ENCODE measurements around the gene VSX1. TPM values are rescaled to one million over a fixed set of nuclear protein-coding genes. Genes with fewer than 3 reads are reported as not detected.

VSX1 gene
- total and polyA plus RNA-seq, 9 of the 15 experiments (the other 6 are each of a cell fraction or from before 2014, with no cell fraction given): not detected

DNA sequence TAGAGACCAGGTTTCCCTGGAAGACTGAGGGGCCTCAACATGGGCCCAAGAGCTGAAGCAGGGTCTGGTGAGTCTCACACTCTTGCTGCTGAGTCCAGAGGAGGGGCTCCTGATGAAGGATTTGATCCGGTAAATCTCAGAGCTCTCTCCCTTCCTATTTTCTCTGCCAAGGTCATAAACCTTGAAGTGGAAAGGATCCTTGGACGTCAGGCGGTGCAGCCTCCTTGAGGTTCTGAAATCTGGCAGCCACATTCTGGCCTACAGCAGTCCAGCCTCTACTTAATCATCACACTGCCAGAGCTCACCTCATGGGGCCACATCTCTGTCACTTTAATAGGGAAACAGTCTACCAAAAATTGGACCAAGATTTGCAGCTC is 48.0 kb downstream of the VSX1 start:
- Histone ChIP-seq H3K4me3 (no peak overlapping the region), H3K4me2 (ENCODE audit: insufficient read depth, low read length) (no peak overlapping the region), H3K9me3 (replicated peaks; ENCODE audit: control insufficient read depth, insufficient read depth, low read depth, low read length) (no peaks in the 10 kb centered on the region), H3K36me3 (ENCODE audit: control insufficient read depth, insufficient read depth, low read length) (no peaks in the 10 kb centered on the region), H3K79me2 (ENCODE audit: control insufficient read depth, insufficient read depth, low read length) (no peaks in the 10 kb centered on the region), H3K9me1 (ENCODE audit: control insufficient read depth, insufficient read depth, low read length) (no peaks in the 10 kb centered on the region), H3K9ac (ENCODE audit: insufficient read depth in 1 of 2, low read depth in 2 of 2, low read length in 2 of 2) (no peak overlapping the region), H3K27me3 (ENCODE audit: control insufficient read depth in 2 of 2, insufficient read depth in 2 of 2, low read length in 2 of 2) (peaks cover 0 to 31% of the 10 kb centered on the region in 2 experiments; a peak in 3 of 5 replicates), H3K4me1 (replicated peaks in 1 of 2; ENCODE audit: control insufficient read depth in 2 of 2, insufficient read depth in 2 of 2, low read length in 2 of 2) (peaks cover 4 to 11% of the 10 kb centered on the region in 2 experiments; a peak in 3 of 5 replicates), H3K27ac (ENCODE audit: extremely low read depth, low read depth, low read length) (no peak overlapping the region), H2AFZ (ENCODE audit: low read depth, low read length) (no peak overlapping the region), H4K20me1 (replicated peaks; ENCODE audit: control insufficient read depth, insufficient read depth, low read length) (no peaks in the 10 kb centered on the region)
- ChIA-PET CTCF (ENCODE audit: low intra/inter-chr PET ratio) (no interaction called here), POLR2A (interaction anchor here (1.0 kb wide), 1 partner anchor 26 kb away, joined by 3 read pairs; no protein-coding TSS in a partner anchor)
- ATAC-seq (no peak), DNase-seq (ENCODE audit: extremely low read depth in 1 of 4, low spot score in 3 of 4) (no peak), FAIRE-seq (no peak)
- intact Hi-C loops (cut with micrococcal nuclease) (no loop called here), in situ Hi-C loops (cut with MboI) (no loop called here)
- 67% methylated on average over 1 of the region's 3 CpGs for WGBS (ENCODE audit: insufficient coverage, low coverage, missing lambda C conversion rate)
- BruUV-seq (replicated peaks): no TSS peak
- TF ChIP-seq, protein P1, sequence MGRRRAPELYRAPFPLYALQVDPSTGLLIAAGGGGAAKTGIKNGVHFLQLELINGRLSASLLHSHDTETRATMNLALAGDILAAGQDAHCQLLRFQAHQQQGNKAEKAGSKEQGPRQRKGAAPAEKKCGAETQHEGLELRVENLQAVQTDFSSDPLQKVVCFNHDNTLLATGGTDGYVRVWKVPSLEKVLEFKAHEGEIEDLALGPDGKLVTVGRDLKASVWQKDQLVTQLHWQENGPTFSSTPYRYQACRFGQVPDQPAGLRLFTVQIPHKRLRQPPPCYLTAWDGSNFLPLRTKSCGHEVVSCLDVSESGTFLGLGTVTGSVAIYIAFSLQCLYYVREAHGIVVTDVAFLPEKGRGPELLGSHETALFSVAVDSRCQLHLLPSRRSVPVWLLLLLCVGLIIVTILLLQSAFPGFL (CRISPR knock-in tag; IDR thresholded peaks at IDR 0.05): no peak
- no peak for TF ChIP-seq ELF1 (tag; IDR thresholded peaks at IDR 0.05)

DNA sequence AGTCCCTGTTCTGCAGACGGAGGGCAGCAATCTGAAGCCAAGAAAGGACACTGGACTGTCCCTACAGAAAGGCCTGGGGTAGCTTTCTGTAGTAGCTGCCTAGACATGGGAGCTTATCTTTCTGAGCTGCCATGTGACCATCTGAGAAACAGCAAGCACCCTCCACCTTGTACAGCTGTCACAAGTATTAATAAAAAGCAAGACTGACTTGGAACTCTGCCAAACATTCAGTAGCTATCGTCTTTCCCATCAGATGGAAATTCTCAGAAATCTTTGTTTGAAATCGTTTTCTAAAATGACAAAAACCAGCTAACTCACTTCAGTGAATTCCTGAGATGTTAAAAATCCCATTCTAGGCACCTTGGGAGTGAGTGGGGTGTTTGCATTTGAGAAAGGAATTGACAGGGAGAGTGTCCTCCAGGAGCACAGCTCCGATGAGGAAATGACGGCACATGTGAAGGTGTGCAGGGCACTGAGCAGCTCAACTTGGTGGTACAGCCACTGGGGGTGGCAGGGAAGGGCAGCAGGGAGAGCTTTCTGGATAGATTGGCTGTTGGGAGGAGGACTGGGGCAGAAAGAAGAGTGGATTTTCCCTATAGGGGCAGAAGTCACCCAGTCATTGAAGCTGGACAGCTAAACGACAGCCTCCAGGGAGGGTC is 48.5 kb downstream of the VSX1 start:
- peaks cover 4 to 11% of the 10 kb centered on the region in 2 experiments; a peak in 3 of 5 replicates for H3K4me1 ChIP-seq (replicated peaks in 1 of 2; ENCODE audit: control insufficient read depth in 2 of 2, insufficient read depth in 2 of 2, low read length in 2 of 2)
- no peaks in the 10 kb centered on the region for H4K20me1 ChIP-seq (replicated peaks; ENCODE audit: control insufficient read depth, insufficient read depth, low read length)
- peaks cover 0 to 31% of the 10 kb centered on the region in 2 experiments; a peak in 3 of 5 replicates for H3K27me3 ChIP-seq (ENCODE audit: control insufficient read depth in 2 of 2, insufficient read depth in 2 of 2, low read length in 2 of 2)
- intact Hi-C loops (cut with micrococcal nuclease): no loop called here
- no peak overlapping the region for H3K4me3 ChIP-seq
- CTCF ChIA-PET (ENCODE audit: low intra/inter-chr PET ratio): no interaction called here
- no peaks in the 10 kb centered on the region for H3K36me3 ChIP-seq (ENCODE audit: control insufficient read depth, insufficient read depth, low read length)
- 2% methylated on average over 6 of the region's 6 CpGs for WGBS (ENCODE audit: insufficient coverage, low coverage, missing lambda C conversion rate)
- H3K9me1 ChIP-seq (ENCODE audit: control insufficient read depth, insufficient read depth, low read length): no peaks in the 10 kb centered on the region
- H3K9ac ChIP-seq (ENCODE audit: insufficient read depth in 1 of 2, low read depth in 2 of 2, low read length in 2 of 2): no peak overlapping the region
- H2AFZ ChIP-seq (ENCODE audit: low read depth, low read length): no peak overlapping the region
- no peak overlapping the region for H3K27ac ChIP-seq (ENCODE audit: extremely low read depth, low read depth, low read length)
- POLR2A ChIA-PET: interaction anchor here (1.0 kb wide), 1 partner anchor 26 kb away, joined by 3 read pairs; no protein-coding TSS in a partner anchor
- in situ Hi-C loops (cut with MboI): no loop called here
- no peak overlapping the region for H3K4me2 ChIP-seq (ENCODE audit: insufficient read depth, low read length)
- no peak; the same call in 2 of the 3 replicates for ATAC-seq
- BruUV-seq (replicated peaks): no TSS peak
- no peaks in the 10 kb centered on the region for H3K9me3 ChIP-seq (replicated peaks; ENCODE audit: control insufficient read depth, insufficient read depth, low read depth, low read length)
- no peak for DNase-seq (ENCODE audit: extremely low read depth in 1 of 4, low spot score in 3 of 4)
- H3K79me2 ChIP-seq (ENCODE audit: control insufficient read depth, insufficient read depth, low read length): no peaks in the 10 kb centered on the region
- no peak for FAIRE-seq
- TF ChIP-seq STAT5B (CRISPR knock-in tag; IDR thresholded peaks at IDR 0.05): no peak
- TF ChIP-seq, protein P2, sequence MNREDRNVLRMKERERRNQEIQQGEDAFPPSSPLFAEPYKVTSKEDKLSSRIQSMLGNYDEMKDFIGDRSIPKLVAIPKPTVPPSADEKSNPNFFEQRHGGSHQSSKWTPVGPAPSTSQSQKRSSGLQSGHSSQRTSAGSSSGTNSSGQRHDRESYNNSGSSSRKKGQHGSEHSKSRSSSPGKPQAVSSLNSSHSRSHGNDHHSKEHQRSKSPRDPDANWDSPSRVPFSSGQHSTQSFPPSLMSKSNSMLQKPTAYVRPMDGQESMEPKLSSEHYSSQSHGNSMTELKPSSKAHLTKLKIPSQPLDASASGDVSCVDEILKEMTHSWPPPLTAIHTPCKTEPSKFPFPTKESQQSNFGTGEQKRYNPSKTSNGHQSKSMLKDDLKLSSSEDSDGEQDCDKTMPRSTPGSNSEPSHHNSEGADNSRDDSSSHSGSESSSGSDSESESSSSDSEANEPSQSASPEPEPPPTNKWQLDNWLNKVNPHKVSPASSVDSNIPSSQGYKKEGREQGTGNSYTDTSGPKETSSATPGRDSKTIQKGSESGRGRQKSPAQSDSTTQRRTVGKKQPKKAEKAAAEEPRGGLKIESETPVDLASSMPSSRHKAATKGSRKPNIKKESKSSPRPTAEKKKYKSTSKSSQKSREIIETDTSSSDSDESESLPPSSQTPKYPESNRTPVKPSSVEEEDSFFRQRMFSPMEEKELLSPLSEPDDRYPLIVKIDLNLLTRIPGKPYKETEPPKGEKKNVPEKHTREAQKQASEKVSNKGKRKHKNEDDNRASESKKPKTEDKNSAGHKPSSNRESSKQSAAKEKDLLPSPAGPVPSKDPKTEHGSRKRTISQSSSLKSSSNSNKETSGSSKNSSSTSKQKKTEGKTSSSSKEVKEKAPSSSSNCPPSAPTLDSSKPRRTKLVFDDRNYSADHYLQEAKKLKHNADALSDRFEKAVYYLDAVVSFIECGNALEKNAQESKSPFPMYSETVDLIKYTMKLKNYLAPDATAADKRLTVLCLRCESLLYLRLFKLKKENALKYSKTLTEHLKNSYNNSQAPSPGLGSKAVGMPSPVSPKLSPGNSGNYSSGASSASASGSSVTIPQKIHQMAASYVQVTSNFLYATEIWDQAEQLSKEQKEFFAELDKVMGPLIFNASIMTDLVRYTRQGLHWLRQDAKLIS (CRISPR knock-in tag; IDR thresholded peaks at IDR 0.05): no peak
- no peak for TF ChIP-seq ZNF79 (CRISPR knock-in tag; IDR thresholded peaks at IDR 0.05; ENCODE audit: low read depth)
- TF ChIP-seq SNRNP70 (optimal IDR thresholded peaks at IDR 0.05; ENCODE audit: low read depth, low read length): no peak
- TF ChIP-seq ZNF239 (CRISPR knock-in tag; IDR thresholded peaks at IDR 0.05): peak; percentile 38; the same call in 1 of the 2 replicates

All from K562 (cell line).